GM12872 (cell line): ENCODE measurements around the gene DNAJC6.

ENCODE experiments used
- CTCF ChIP-seq: IDR thresholded peaks from 3 replicates; pipeline ENCODE4 v1.5.1; 2011; ENCODE audit warnings: low read depth, mild to moderate bottlenecking, low read length, moderate library complexity; ENCODE audit not compliant: insufficient read depth

The DNAJC6 gene

DNA sequence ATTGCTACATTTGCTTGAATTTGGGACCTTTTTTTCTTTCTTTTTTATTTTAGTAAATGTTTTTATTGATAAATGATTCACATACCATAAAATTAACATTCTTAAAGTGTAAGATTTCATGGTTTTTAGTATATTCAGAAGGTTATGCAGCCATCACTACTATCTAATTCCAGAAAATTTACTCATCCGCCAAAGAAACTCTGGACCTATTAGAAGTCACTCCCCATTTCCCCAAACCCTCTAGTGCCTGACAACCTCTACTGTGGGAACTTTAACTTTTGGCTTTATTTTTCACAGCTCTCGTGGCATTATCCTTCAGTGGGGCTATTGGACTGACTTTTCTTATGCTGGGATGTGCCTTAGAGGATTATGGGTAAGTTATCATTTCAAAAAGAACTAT lies 115.7 kb downstream of the DNAJC6 start:
- no peak for TF ChIP-seq CTCF

DNA sequence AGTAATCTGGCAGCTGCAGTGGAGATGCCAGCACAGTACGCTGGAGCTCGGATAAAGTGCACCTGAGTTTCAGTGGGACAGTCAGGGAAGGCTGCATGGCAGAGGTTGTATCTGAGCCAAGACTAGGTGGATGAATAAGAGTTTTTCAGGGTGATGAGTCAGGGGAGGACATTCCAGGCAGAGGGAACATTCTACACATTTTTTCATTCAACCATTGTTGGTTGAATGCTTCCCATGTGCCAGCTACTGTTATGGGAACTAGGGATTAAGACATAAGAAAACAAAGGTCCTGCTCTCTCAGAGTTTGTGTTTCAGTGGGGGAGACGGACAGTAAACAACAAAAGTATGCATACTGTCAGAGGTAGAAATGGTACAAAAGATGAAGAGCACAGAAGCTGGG lies 116.4 kb downstream of the DNAJC6 start:
- TF ChIP-seq CTCF = no peak

- TF ChIP-seq CTCF = no peak
These were observed 119.7 kb downstream of the DNAJC6 start for GRCh38 chr1:65429078-65429477.

DNA sequence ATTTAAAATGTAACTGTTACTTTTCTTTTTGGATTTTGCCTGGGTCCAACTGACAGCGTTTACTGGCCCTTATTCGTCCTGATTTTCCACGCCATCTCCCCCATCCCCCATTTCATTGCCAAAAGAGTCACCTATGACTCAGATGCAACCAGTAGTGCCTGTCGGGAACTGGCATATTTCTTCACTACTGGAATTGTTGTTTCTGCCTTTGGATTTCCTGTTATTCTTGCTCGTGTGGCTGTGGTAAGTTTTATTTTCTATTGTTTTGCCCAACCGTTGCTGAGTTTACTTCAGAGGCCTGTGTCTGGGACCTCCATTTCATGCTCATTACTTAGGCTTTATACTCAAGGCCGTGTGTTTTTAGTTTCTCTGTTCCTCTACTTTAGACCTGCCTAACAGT lies 120.5 kb downstream of the DNAJC6 start:
- TF ChIP-seq CTCF = no peak

GRCh38 chr1:65431111-65431705 lies 121.9 kb downstream of the DNAJC6 start:
- peak; percentile 53; the same call in 2 of the 3 replicates for TF ChIP-seq CTCF

- no peak for TF ChIP-seq CTCF
These were observed 123.6 kb downstream of the DNAJC6 start for GRCh38 chr1:65432918-65433317.

DNA sequence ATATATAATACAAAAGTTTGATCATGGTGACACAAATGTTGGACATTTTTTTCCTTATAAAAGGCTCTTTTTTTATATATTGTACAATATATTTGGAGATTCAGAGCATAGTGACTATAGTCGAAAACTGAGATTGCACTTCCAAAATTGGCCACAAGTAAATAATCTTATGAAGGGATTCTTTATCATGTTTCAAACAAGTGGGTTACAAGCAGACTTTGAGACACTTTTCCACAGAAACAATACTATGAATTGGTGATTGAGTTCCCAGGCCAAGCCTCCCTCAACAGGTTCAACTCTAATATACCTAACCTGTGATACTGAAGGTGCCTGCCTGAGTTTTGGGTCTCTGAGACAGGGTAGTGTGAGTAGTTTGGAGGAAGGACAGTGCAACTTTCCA lies 124.9 kb downstream of the DNAJC6 start:
- TF ChIP-seq CTCF = peak; percentile 1; the same call in 1 of the 3 replicates
